Activated CD4-positive, alpha-beta T cell treated with anti-CD3 and anti-CD28 coated beads, Interleukin-2, amount 50 U/mL, for 24 hours (primary cell): ENCODE measurements around the gene CENPT.

Experiments used
- DNase-seq, 2 donors: peaks; one replicate each; pipeline ENCODE4 v3.0.0-alpha.2; 2020; ENCODE audit warnings: low read depth in 1 of 2, low spot score in 1 of 2

CENPT gene, protein sequence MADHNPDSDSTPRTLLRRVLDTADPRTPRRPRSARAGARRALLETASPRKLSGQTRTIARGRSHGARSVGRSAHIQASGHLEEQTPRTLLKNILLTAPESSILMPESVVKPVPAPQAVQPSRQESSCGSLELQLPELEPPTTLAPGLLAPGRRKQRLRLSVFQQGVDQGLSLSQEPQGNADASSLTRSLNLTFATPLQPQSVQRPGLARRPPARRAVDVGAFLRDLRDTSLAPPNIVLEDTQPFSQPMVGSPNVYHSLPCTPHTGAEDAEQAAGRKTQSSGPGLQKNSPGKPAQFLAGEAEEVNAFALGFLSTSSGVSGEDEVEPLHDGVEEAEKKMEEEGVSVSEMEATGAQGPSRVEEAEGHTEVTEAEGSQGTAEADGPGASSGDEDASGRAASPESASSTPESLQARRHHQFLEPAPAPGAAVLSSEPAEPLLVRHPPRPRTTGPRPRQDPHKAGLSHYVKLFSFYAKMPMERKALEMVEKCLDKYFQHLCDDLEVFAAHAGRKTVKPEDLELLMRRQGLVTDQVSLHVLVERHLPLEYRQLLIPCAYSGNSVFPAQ

DNA sequence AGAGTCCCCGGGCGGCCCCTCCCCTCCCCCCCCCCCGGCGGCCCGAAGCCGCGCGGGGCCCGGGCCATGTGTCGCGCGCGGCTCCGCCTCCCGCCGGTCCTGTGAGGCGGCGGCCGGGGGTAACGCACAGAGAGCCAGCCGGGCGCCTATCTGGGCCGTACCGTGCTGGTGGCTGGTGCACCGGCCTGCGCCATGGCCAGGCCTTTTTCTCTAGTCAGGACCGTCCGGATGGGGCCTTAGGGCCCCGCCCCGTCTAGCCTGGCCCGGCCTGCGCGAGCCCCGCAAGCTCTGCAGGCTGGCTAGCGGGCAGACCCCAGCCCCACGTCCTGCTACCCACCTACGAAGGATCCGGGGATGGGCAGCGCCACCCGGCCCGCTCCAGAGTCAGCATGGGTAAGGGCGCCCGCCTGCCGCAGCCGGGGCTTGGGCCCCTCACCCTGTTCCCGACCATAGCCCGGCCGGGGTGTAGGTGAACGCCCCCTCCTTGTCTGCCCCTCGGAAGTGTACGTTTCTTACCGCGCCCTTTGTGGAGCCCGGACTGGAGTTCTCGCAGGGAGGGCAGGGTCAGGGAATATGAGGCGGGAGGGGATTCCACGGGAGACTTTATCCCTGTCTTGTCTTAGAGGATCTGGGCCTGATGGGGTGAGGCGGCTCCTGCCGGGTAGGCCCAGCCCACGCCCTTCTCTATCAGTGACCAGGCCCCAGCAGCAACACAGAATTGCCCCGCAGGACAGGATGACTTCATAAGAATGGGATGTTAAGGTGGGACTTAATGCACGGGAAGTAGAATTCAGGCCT, at the start of gene CENPT:
TSS of gene CENPT (minus strand) at position 630 of the 798 bp plus-strand sequence. CDS start 13,834 bp downstream, outside the sequence.
- no peak for DNase-seq

DNA sequence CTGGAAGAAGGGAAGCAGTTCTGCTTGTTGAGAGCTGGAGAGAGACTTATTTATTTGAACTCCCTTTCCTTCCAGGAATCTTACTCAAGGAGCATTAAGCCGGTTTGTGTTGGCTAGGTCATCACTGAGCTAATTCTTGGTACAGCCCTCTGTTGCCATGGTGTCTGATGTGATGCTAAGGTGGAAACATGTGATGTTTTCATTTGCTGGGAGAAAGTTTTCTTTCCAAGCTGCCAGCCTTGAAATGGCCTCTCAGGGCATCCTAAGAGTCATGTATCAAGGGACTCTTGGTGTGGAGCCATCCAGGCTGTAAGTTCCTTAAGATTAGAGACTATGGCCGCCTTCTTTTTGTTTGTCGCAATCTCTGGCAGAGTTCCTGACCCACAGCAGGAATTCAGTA, 49.7 kb upstream of the CENPT start:
- no peak for DNase-seq

GRCh38 chr16:67893743-67894399, 46.4 kb upstream of the CENPT start:
- DNase-seq: no peak

GRCh38 chr16:67892899-67893742, 45.6 kb upstream of the CENPT start, which contains the start of gene PSKH1:
PSKH1 (plus strand) TSS chr16:67893254; CDS start chr16:67908750, 15,496 bp downstream.
- DNase-seq: peak; percentile 87 to 93

GRCh38 chr16:67892375-67892774, 44.9 kb upstream of the CENPT start:
- DNase-seq: no peak

- DNase-seq: no peak
These were observed 40.8 kb upstream of the CENPT start for GRCh38 chr16:67888331-67888730.

- DNase-seq: no peak
These were observed 38.9 kb upstream of the CENPT start for GRCh38 chr16:67886387-67886786.

GRCh38 chr16:67885976-67886375, 38.5 kb upstream of the CENPT start:
- DNase-seq: no peak

- no peak for DNase-seq
These were observed 38.1 kb upstream of the CENPT start for GRCh38 chr16:67885545-67885944.

DNA sequence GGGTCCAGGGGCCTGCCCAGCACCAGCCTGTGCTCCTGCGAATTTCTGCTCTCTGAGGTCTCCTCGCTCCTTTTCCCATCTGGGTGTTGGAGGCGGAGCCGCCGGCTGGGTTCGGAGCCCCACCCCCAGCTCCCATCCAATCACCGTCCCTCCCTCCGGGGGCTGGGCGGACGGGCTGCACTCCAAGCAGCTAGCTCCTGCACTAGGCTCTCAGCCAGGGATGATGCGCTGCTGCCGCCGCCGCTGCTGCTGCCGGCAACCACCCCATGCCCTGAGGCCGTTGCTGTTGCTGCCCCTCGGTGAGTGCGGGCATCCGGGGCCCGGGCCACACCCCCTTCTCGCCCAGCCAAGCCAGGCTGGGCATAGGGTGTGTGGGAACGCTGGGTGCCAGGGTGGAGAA, 37.2 kb upstream of the CENPT start, which contains the start of gene NRN1L:
TSS of gene NRN1L (plus strand) at position 202 of the 400 bp plus-strand sequence. CDS start at position 221, 19 bp downstream.
- no peak for DNase-seq

- DNase-seq: peak; percentile 51 to 59
These were observed 36.4 kb upstream of the CENPT start for GRCh38 chr16:67883872-67884261.

- DNase-seq: no peak
These were observed 35.8 kb upstream of the CENPT start for GRCh38 chr16:67883146-67883871.

- DNase-seq: no peak
These were observed 35.1 kb upstream of the CENPT start for GRCh38 chr16:67882374-67883145.

DNA sequence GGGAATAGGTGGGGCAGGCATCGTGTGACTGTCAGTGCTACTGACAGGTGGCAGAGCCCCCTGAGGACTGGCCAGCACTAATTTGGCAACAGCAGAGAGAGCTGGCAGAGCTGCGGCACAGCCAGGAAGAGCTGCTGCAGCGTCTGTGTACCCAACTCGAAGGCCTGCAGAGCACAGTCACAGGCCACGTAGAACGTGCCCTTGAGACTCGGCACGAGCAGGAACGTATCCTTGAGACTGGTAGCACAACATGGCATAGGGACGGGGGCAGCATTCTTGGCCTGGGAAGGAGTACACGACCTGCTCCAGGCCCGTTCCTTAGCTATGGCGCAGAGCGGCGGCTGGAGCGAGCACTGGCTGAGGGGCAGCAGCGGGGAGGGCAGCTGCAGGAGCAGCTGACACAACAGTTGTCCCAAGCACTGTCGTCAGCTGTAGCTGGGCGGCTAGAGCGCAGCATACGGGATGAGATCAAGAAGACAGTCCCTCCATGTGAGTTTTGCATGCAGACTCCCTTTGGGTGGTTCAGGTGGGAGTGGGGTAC, 34.2 kb upstream of the CENPT start:
- DNase-seq: no peak

DNA sequence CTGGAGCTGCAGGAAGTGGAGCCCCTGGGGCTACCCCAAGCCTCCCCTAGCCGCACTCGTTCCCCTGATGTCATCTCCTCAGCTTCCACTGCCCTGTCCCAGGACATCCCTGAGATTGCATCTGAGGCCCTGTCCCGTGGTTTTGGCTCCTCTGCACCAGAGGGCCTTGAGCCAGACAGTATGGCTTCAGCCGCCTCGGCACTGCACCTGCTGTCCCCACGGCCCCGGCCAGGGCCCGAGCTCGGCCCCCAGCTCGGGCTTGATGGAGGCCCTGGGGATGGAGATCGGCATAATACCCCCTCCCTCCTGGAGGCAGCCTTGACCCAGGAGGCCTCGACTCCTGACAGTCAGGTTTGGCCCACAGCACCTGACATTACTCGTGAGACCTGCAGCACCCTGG, 33.1 kb upstream of the CENPT start:
- DNase-seq: no peak

GRCh38 chr16:67879936-67880335, 32.4 kb upstream of the CENPT start:
- no peak for DNase-seq

DNA sequence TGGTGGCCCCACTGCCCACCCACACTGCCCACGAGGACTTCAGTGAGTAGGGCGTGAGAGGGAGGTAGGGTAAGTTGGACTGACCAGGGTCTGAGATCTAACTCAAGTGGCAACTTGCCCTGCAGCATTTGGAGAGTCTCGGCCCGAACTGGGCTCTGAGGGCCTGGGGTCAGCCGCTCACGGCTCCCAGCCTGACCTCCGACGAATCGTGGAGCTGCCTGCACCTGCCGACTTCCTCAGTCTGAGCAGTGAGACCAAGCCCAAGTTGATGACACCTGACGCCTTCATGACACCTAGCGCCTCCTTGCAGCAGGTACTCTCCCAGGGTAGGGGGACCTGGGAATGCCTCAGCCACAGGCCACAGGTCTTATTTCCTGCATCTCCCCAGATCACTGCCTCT, 32.0 kb upstream of the CENPT start:
- no peak for DNase-seq

DNA sequence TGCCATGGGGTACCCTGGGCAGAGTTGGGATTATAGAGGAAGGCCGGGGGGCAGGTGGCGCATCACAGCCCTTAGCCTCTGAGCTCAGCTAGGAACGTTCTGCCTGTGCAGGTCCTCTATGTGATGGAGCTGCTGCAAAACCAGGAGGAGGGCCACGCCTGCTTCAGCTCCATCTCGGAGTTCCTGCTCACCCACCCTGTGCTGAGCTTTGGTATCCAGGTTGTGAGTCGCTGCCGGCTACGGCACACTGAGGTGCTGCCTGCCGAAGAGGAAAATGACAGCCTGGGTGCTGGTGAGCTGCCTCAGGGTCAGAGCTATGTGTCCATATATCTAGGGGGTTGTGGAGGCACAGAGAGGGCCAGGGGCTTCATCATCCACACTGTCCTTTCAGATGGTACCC, 31.4 kb upstream of the CENPT start:
- no peak for DNase-seq

- no peak for DNase-seq
These were observed 30.7 kb upstream of the CENPT start for GRCh38 chr16:67878232-67878631.
